Psoas muscle (tissue), 8 donors: ENCODE data around the gene KCNG4. TPM values are rescaled to one million over a fixed set of nuclear protein-coding genes. Genes with fewer than 3 reads are reported as not detected.

Experiments used
- ATAC-seq, 4 donors: fragments of 200-7000 bp; cut with Tn5 transposase; one replicate each; pipeline ENCODE4 v1.9.1; 2020; ENCODE audit warnings: moderate library complexity in 3 of 4, mild to moderate bottlenecking in 2 of 4
- DNase-seq, 2 donors: peaks; one replicate each; pipeline ENCODE4 v3.0.0-alpha.2; 2020
- H3K27ac ChIP-seq: fragments of 200-600 bp; one replicate; pipeline ENCODE4 v1.8.0; 2022
- H3K27me3 ChIP-seq, 3 donors: fragments of 200-600 bp in 1 of 3; one replicate each; pipeline versions ENCODE4 v1.6.1 to v1.8.0; 2013 to 2022; ENCODE audit warnings: low read length in 2 of 3, mild to moderate bottlenecking in 2 of 3, moderate library complexity in 1 of 3; ENCODE audit not compliant: insufficient read depth in 3 of 3
- H3K36me3 ChIP-seq, 2 donors: fragments of 200-600 bp in 1 of 2; one replicate each; pipeline versions ENCODE4 v1.6.1 to v1.8.0; 2013 to 2022; ENCODE audit warnings: low read depth in 1 of 2, mild to moderate bottlenecking in 1 of 2, moderate library complexity in 1 of 2; ENCODE audit not compliant: insufficient read depth in 1 of 2
- H3K4me1 ChIP-seq: fragments of 200-600 bp; one replicate; pipeline ENCODE4 v1.8.0; 2022
- H3K4me3 ChIP-seq: fragments of 200-600 bp; one replicate; pipeline ENCODE4 v1.8.0; 2022; ENCODE audit warnings: mild to moderate bottlenecking
- H3K9me3 ChIP-seq: fragments of 200-600 bp; one replicate; pipeline ENCODE4 v1.8.0; 2022
- WGBS, 3 donors: extraction: QIAGEN DNeasy Blood & Tissue Kit; methylation state at CpG; one replicate each; pipeline versions ENCODE4 v1.1.6 to v1.1.7; 2013; 5-methylcytosine and 5-hydroxymethylcytosine counted together
- intact Hi-C, 2 donors: fragments of 100-400 bp; cut with DNase I; formaldehyde crosslinking; loops; one replicate each; pipeline versions ENCODE4 v1.11.0 to v1.14.2; 2022
- polyA plus RNA-seq, 3 donors: library from polyadenylated mRNA; stranded (reverse); fragments of 200-250 nt; gene quantifications; one replicate each; pipeline ENCODE4 v1.2.3, GENCODE V29; 2013
- total RNA-seq, 4 donors: library from RNA; stranded (reverse); fragmentation: NEBNext Ultra II Directional in 2 of 4; extraction: Animal tissue kit (Norgen Biotek cat#: 25700) in 2 of 4; gene quantifications; one replicate each; pipeline versions ENCODE4 v1.2.1 to v1.2.4, GENCODE V29; 2021 to 2023
- TF ChIP-seq, protein P1 (sequence below): fragments of 200-600 bp; IDR thresholded peaks from one replicate; pipeline ENCODE4 v1.8.0; 2022; ENCODE audit warnings: antibody characterized with exemption
- donor health status: healthy with polysubstance abuse.
- donor health status: DM: no; HTN: no; CAD: no; lungs with moderate emphysema.
- donor health status: Bipolar disorder and iron deficiency.
- donor health status: healthy.
- donor health status: DM: yes; HTN: yes; CAD: no.
- donor health status: DM: no; HTN: no; CAD: no.
- donor health status: DM: no; HTN: no; CAD: no.
- donor health status: DM: yes; HTN: yes; CAD: no.

KCNG4 gene
- total and polyA plus RNA-seq, 7 donors: 0.04 to 0.10 TPM; not detected in 5

DNA sequence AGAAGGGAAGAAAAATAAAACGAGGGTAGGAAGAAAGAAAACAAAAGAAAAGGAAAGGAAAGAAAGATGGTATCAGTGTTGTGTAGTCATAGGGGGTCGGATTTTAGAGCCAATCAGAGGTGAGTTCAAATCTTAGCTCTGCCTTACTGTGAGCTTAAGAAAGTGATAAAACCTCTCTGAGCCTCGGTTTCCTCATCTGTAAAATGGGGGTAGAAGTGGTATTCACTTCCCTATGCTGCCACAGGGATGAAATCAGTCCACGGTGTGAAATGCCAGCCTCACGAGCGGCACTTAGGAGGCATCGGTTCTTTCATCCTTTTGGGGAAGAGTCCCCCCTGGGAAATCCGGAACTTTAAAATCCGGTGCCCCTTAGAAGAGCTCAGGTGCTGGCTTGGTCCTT is 6.1 kb downstream of the KCNG4 start:
- no peak for ATAC-seq
- WGBS, 3 donors: 80 to 90% (median 88%) methylated on average over 9 of the region's 9 CpGs
- no peaks in the 10 kb centered on the region for H3K9me3 ChIP-seq
- intact Hi-C loops: no loop called here
- H3K27me3 ChIP-seq: peaks cover 0 to 9% (median 0%) of the 10 kb centered on the region in 3 donors
- H3K36me3 ChIP-seq: no peaks in the 10 kb centered on the region
- TF ChIP-seq, protein P1, sequence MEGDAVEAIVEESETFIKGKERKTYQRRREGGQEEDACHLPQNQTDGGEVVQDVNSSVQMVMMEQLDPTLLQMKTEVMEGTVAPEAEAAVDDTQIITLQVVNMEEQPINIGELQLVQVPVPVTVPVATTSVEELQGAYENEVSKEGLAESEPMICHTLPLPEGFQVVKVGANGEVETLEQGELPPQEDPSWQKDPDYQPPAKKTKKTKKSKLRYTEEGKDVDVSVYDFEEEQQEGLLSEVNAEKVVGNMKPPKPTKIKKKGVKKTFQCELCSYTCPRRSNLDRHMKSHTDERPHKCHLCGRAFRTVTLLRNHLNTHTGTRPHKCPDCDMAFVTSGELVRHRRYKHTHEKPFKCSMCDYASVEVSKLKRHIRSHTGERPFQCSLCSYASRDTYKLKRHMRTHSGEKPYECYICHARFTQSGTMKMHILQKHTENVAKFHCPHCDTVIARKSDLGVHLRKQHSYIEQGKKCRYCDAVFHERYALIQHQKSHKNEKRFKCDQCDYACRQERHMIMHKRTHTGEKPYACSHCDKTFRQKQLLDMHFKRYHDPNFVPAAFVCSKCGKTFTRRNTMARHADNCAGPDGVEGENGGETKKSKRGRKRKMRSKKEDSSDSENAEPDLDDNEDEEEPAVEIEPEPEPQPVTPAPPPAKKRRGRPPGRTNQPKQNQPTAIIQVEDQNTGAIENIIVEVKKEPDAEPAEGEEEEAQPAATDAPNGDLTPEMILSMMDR: no peak
- no peaks in the 10 kb centered on the region for H3K4me1 ChIP-seq
- no peak for DNase-seq
- H3K4me3 ChIP-seq: no peak overlapping the region
- no peak overlapping the region for H3K27ac ChIP-seq

DNA sequence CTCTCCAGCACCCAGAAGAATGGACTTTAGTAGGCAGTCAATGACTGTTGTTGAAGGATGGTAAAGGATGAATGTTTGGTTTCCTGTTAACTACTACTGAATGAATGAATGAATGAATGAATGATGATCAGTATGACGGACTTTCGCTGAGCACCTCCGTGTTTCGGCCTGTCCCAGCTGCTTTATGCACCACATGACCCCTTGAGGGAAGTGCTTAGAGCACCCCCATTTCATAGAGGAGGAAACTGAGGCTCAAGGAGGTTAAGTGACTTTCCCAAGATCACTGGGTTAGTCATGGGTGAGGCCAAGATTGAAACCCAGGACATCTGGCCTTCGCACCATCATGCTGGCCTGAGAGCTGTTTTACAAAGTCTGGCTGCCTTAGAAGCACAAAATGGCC is 6.8 kb downstream of the KCNG4 start:
- no peaks in the 10 kb centered on the region for H3K36me3 ChIP-seq
- H3K27ac ChIP-seq: no peak overlapping the region
- DNase-seq: no peak
- H3K4me1 ChIP-seq: peaks cover under 1% of the 10 kb centered on the region
- 91 to 93% (median 93%) methylated on average over 5 of the region's 5 CpGs for WGBS, 3 donors
- no peak overlapping the region for H3K4me3 ChIP-seq
- H3K9me3 ChIP-seq: no peaks in the 10 kb centered on the region
- H3K27me3 ChIP-seq: peaks cover 0 to 3% (median 0%) of the 10 kb centered on the region in 3 donors
- intact Hi-C loops: no loop called here
- ATAC-seq: no peak
- TF ChIP-seq, protein P1: no peak

DNA sequence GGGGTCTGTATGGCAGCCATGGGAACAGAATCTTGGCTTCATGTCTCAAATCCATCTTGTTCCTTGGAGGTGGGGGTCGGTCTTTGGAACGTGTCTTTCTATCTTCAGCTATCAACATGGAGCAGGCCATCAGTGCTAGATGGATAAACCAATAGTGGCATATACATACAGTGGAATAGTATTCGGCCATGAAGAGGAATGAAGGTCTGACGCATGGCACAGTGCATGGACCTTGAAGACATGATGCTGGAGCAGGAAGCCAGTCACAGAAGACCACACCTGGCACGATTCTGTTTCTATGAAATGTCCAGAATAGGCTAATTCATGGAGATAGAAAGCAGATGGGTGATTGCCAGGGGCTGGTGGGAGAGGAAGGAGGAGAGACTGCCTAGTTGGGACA is 7.8 kb downstream of the KCNG4 start:
- Histone ChIP-seq H3K27me3 (no peaks in the 10 kb centered on the region), H3K9me3 (no peaks in the 10 kb centered on the region), H3K4me3 (no peak overlapping the region), H3K4me1 (peaks cover 2% of the 10 kb centered on the region), H3K27ac (no peak overlapping the region), H3K36me3 (no peaks in the 10 kb centered on the region)
- TF ChIP-seq, protein P1: no peak
- 92 to 93% (median 92%) methylated on average over 5 of the region's 5 CpGs for WGBS, 3 donors
- intact Hi-C loops: no loop called here
- ATAC-seq: no peak
- no peak for DNase-seq

DNA sequence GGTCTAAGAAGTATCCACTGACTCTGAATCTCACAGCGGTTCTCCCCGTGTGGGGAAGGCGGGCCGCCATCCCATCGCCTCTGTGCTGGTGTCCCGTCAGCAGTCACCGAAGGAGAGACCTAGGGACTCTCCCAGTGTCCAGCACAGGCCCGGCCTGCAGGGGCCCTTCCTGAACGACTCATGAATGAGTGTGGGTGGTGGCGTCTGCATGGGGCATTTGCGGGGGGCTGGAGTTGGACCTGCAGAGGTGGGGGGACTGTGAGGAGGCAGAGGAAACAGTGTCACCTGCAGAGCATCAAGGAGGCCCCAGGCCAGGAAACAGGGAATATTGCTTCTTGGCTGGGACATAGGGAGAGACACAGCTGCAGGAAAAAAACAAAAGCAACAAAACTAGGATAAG is 10.3 kb downstream of the KCNG4 start:
- H3K27me3 ChIP-seq: peaks cover 0 to 6% (median 2%) of the 10 kb centered on the region in 3 donors
- intact Hi-C loops: no loop called here
- H3K9me3 ChIP-seq: no peaks in the 10 kb centered on the region
- WGBS, 3 donors: 74 to 84% (median 74%) methylated on average over 11 of the region's 11 CpGs
- no peaks in the 10 kb centered on the region for H3K36me3 ChIP-seq
- TF ChIP-seq, protein P1: no peak
- no peak overlapping the region for H3K27ac ChIP-seq
- H3K4me1 ChIP-seq: peaks cover 2% of the 10 kb centered on the region
- DNase-seq: no peak
- no peak for ATAC-seq
- H3K4me3 ChIP-seq: no peak overlapping the region

DNA sequence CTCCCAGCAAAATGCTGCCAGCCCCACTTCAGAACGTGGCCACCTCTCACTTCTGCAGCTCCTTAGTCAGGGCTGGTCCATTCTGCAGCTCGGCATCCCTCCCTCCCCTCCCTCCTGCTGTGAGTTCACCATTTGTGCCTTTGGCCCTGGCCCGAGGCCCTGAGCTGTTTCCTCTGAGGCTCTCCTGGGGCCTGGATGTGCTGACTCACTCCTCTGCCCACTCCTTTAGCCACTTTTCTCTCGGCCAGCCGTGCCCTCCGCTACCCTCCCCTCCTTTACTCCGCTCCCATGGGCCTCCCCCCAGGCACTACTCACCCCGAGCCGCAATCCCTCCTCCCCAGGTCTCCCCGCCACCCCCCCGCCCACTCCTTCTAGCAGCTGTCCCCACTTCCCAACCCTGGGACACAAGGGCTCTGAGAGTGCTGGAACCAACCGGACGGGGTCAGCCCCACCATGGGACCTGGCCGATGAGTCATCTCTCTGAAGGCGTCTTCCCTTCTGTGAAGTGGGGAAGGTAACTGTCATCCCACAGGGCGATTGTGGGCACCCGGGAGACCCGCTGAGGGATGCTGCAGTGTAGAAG is 11.5 kb downstream of the KCNG4 start:
- Histone ChIP-seq H3K36me3 (no peaks in the 10 kb centered on the region), H3K27ac (no peak overlapping the region), H3K9me3 (no peaks in the 10 kb centered on the region), H3K4me3 (no peak overlapping the region), H3K27me3 (peaks cover 0 to 7% (median 3%) of the 10 kb centered on the region in 3 donors), H3K4me1 (peaks cover 2% of the 10 kb centered on the region)
- intact Hi-C loops: no loop called here
- WGBS, 3 donors: 21 to 23% (median 21%) methylated on average over 17 to 18 of the region's 18 CpGs
- ATAC-seq: peak; percentile 49 to 84 (median 80)
- TF ChIP-seq, protein P1: no peak
- peak; percentile 82 to 89 for DNase-seq
